Spleen (tissue), 11 donors: ENCODE data around the gene RIPOR2. TPM values are rescaled to one million over a fixed set of nuclear protein-coding genes. Genes with fewer than 3 reads are reported as not detected.

Experiments used
- DNase-seq: peaks from one replicate; pipeline ENCODE4 v3.0.0-alpha.2; 2020
- H3K27ac ChIP-seq, 8 donors: fragments of 200-600 bp; sonication (generic) in 7 of 8; 1 replicate in 4 of 8; 2 replicates in 4 of 8; pipeline versions ENCODE4 v1.5.0 to v1.8.0; 2016 to 2021; ENCODE audit warnings: inconsistent platforms in 4 of 8, mild to moderate bottlenecking in 4 of 8, moderate library complexity in 1 of 8
- H3K27me3 ChIP-seq, 7 donors: fragments of 200-600 bp; sonication (generic) in 6 of 7; replicated peaks in 1 of 7; 1 replicate in 4 of 7; 2 replicates in 3 of 7; pipeline versions ENCODE4 v1.5.0 to v1.8.0; 2016 to 2021; ENCODE audit warnings: inconsistent platforms in 3 of 7, mild to moderate bottlenecking in 1 of 7
- H3K36me3 ChIP-seq, 6 donors: fragments of 200-600 bp; sonication (generic) in 5 of 6; 1 replicate in 4 of 6; 2 replicates in 2 of 6; pipeline versions ENCODE4 v1.5.0 to v1.8.0; 2016 to 2021; ENCODE audit warnings: inconsistent platforms in 2 of 6
- H3K4me1 ChIP-seq, 6 donors: fragments of 200-600 bp; sonication (generic) in 5 of 6; 1 replicate in 3 of 6; 2 replicates in 3 of 6; pipeline versions ENCODE4 v1.5.0 to v1.8.0; 2016 to 2021; ENCODE audit warnings: inconsistent platforms in 3 of 6
- H3K4me3 ChIP-seq, 8 donors: fragments of 200-600 bp; sonication (generic) in 7 of 8; 1 replicate in 4 of 8; 2 replicates in 4 of 8; pipeline versions ENCODE4 v1.5.0 to v1.8.0; 2016 to 2021; ENCODE audit warnings: inconsistent platforms in 4 of 8, mild to moderate bottlenecking in 4 of 8, moderate library complexity in 2 of 8
- H3K9me3 ChIP-seq, 8 donors: fragments of 200-600 bp; sonication (generic) in 7 of 8; 1 replicate in 4 of 8; 2 replicates in 4 of 8; pipeline versions ENCODE4 v1.5.0 to v1.8.0; 2016 to 2021; ENCODE audit warnings: inconsistent platforms in 4 of 8
- CTCF ChIP-seq, 11 experiments: fragments of 200-600 bp in 7 of 11; fragments of 450-650 bp in 4 of 11; sonication (generic) in 4 of 11; IDR thresholded peaks in 8 of 11; conservative IDR thresholded peaks in 3 of 11; 1 replicate in 7 of 11; 2 replicates in 4 of 11; pipeline versions ENCODE4 v1.4.0 to v1.8.0; 2016 to 2021; ENCODE audit warnings: antibody characterized with exemption in 11 of 11, inconsistent platforms in 4 of 11, mild to moderate bottlenecking in 1 of 11
- POLR2A ChIP-seq, 3 donors: fragments of 450-650 bp; IDR thresholded peaks; one replicate each; pipeline ENCODE4 v1.5.1; 2017; ENCODE audit warnings: antibody characterized with exemption in 3 of 3, mild to moderate bottlenecking in 1 of 3
- POLR2AphosphoS5 ChIP-seq, 3 donors: sonication (generic); formaldehyde crosslinking; IDR thresholded peaks; one replicate each; pipeline ENCODE4 v1.5.1; 2017; ENCODE audit warnings: antibody characterized with exemption in 3 of 3
- WGBS, 5 donors: extraction: QIAGEN DNeasy Blood & Tissue Kit in 3 of 5; methylation state at CpG; one replicate each; pipeline versions ENCODE4 v1.1.5 to v1.1.7; 2013 to 2018; 5-methylcytosine and 5-hydroxymethylcytosine counted together
- intact Hi-C: fragments of 100-400 bp; cut with DNase I; formaldehyde crosslinking; loops from one replicate; pipeline ENCODE4 v1.15.0; 2023; ENCODE audit warnings: low total_unique reads
- polyA plus RNA-seq, 3 donors: library from polyadenylated mRNA; stranded (reverse); fragments of 200-250 nt; gene quantifications; one replicate each; pipeline ENCODE4 v1.2.1, GENCODE V29; 2013
- total RNA-seq, 7 donors: library from RNA; depleted of rRNA in 3 of 7; stranded (reverse); fragments of >200 nt in 3 of 7; fragmentation: NEBNext Ultra II Directional in 4 of 7; extraction: Animal tissue kit (Norgen Biotek cat#: 25700) in 4 of 7; gene quantifications; one replicate each; pipeline versions ENCODE4 v1.1.0 to v1.2.1, GENCODE V29; 2016 to 2021
- donor health status: healthy with polysubstance abuse.
- donor health status: DM: no; HTN: no; CAD: no; lungs with moderate emphysema.
- donor health status: DM: no; HTN: no; CAD: no.
- donor health status: Bipolar disorder and iron deficiency.
- donor health status: healthy.
- donor health status: DM: no; HTN: no; CAD: no.
- donor health status: DM: yes; HTN: yes; CAD: no.

RIPOR2 gene
- total and polyA plus RNA-seq, 10 donors: 40.6 to 247 (median 147) TPM

DNA sequence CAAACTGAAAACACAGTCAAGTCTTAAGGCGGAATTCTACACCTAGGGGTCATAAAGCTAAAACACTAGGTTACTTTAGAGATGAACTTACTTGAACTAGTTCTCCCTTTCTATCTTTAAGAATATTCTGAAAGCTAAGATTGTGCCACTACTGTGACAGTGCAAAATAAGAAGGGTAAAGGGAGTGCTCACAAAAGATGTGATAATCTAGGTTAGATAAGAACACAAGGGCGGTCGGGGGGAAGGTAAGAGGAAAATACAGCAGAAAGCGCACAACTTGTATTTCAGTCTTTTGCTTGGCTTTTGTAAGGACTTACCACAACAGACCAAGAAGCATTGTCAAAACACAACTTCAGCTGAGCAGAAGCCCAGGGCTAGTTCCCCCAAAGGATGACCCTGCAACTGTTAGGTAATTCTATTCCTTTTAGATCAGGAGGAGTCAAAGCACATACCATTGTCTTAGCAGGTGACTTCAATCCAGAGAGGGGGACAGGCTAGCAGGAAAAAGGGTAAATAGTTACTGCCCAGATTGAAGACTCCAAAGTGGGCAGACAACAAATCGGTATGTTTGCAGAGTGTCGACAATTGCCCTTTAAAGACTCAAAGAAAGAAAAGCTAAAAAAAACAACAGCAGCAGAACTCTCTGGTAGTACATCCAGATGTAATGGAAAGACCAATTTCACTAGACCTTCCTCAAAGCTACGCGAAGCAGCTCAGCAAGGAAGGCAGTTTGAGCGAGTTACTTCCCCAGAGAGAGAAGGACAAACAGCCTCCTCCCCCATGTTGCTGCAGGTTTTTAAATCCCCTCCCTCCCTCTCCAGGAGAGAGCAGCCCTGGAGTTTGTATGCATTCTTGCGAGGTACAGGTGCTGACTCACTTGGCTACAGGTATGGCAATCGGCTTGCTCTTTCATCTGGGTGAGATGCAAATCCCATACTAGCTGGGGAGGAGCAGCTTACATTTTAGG, 59.0 kb downstream of the RIPOR2 start:
- intact Hi-C loops: no loop called here
- TF ChIP-seq POLR2A (IDR thresholded peaks at IDR 0.05): no peak
- peak in 1 of 3 donors; percentile 6 for TF ChIP-seq POLR2AphosphoS5 (IDR thresholded peaks at IDR 0.05)
- no peak for TF ChIP-seq CTCF (IDR thresholded peaks at IDR 0.05 in 8 of 11, conservative IDR thresholded peaks at IDR 0.05 in 3 of 11)
- peak overlapping the region in 3 of 8 donors; percentile 15 to 35 (median 27) for H3K27ac ChIP-seq
- 83 to 92% (median 91%) methylated on average over 11 of the region's 11 CpGs for WGBS, 5 donors
- H3K36me3 ChIP-seq: peaks cover 0 to 100% (median 39%) of the 10 kb centered on the region in 6 donors
- DNase-seq: no peak
- peaks cover 0 to 18% (median 9%) of the 10 kb centered on the region in 8 donors for H3K9me3 ChIP-seq
- no peak overlapping the region for H3K4me3 ChIP-seq
- no peaks in the 10 kb centered on the region for H3K27me3 ChIP-seq
- H3K4me1 ChIP-seq: peaks cover 0 to 45% (median 10%) of the 10 kb centered on the region in 6 donors

- no peak overlapping the region for H3K4me3 ChIP-seq
- DNase-seq: no peak
- peaks cover 0 to 18% (median 9%) of the 10 kb centered on the region in 8 donors for H3K9me3 ChIP-seq
- WGBS, 5 donors: 83 to 96% (median 85%) methylated on average over 9 of the region's 9 CpGs
- peaks cover 0 to 100% (median 47%) of the 10 kb centered on the region in 6 donors for H3K36me3 ChIP-seq
- H3K4me1 ChIP-seq: peaks cover 0 to 33% (median 4%) of the 10 kb centered on the region in 6 donors
- no peak for TF ChIP-seq CTCF (IDR thresholded peaks at IDR 0.05 in 8 of 11, conservative IDR thresholded peaks at IDR 0.05 in 3 of 11)
- TF ChIP-seq POLR2A (IDR thresholded peaks at IDR 0.05): no peak
- no peak for TF ChIP-seq POLR2AphosphoS5 (IDR thresholded peaks at IDR 0.05)
- peak overlapping the region in 1 of 8 donors; percentile 2 for H3K27ac ChIP-seq
- no peaks in the 10 kb centered on the region for H3K27me3 ChIP-seq
- intact Hi-C loops: no loop called here
Measured at GRCh38 chr6:24875534-24875901, 60.2 kb downstream of the RIPOR2 start.

- peak overlapping the region in 1 of 8 donors; percentile 2 for H3K27ac ChIP-seq
- no peak for DNase-seq
- peaks cover 0 to 100% (median 53%) of the 10 kb centered on the region in 6 donors for H3K36me3 ChIP-seq
- no peak overlapping the region for H3K4me3 ChIP-seq
- TF ChIP-seq CTCF (IDR thresholded peaks at IDR 0.05 in 8 of 11, conservative IDR thresholded peaks at IDR 0.05 in 3 of 11) (no peak), POLR2AphosphoS5 (IDR thresholded peaks at IDR 0.05) (no peak), POLR2A (IDR thresholded peaks at IDR 0.05) (no peak)
- peaks cover 0 to 29% (median 3%) of the 10 kb centered on the region in 6 donors for H3K4me1 ChIP-seq
- WGBS, 5 donors: 87 to 92% (median 90%) methylated on average over 7 of the region's 7 CpGs
- H3K27me3 ChIP-seq: no peaks in the 10 kb centered on the region
- intact Hi-C loops: no loop called here
- peaks cover 0 to 18% (median 9%) of the 10 kb centered on the region in 8 donors for H3K9me3 ChIP-seq
Measured at GRCh38 chr6:24874776-24875533, 60.8 kb downstream of the RIPOR2 start.
